Psoas muscle (tissue), 8 donors: ENCODE measurements around the gene RPS6KA4. TPM values are rescaled to one million over a fixed set of nuclear protein-coding genes. Genes with fewer than 3 reads are reported as not detected.

Experiments
- ATAC-seq, 4 donors: fragments of 200-7000 bp; cut with Tn5 transposase; one replicate each; pipeline ENCODE4 v1.9.1; 2020; ENCODE audit warnings: moderate library complexity in 3 of 4, mild to moderate bottlenecking in 2 of 4
- DNase-seq, 2 donors: peaks; one replicate each; pipeline ENCODE4 v3.0.0-alpha.2; 2020
- H3K27ac ChIP-seq: fragments of 200-600 bp; one replicate; pipeline ENCODE4 v1.8.0; 2022
- H3K27me3 ChIP-seq, 3 donors: fragments of 200-600 bp in 1 of 3; one replicate each; pipeline versions ENCODE4 v1.6.1 to v1.8.0; 2013 to 2022; ENCODE audit warnings: low read length in 2 of 3, mild to moderate bottlenecking in 2 of 3, moderate library complexity in 1 of 3; ENCODE audit not compliant: insufficient read depth in 3 of 3
- H3K36me3 ChIP-seq, 2 donors: fragments of 200-600 bp in 1 of 2; one replicate each; pipeline versions ENCODE4 v1.6.1 to v1.8.0; 2013 to 2022; ENCODE audit warnings: low read depth in 1 of 2, mild to moderate bottlenecking in 1 of 2, moderate library complexity in 1 of 2; ENCODE audit not compliant: insufficient read depth in 1 of 2
- H3K4me1 ChIP-seq: fragments of 200-600 bp; one replicate; pipeline ENCODE4 v1.8.0; 2022
- H3K4me3 ChIP-seq: fragments of 200-600 bp; one replicate; pipeline ENCODE4 v1.8.0; 2022; ENCODE audit warnings: mild to moderate bottlenecking
- H3K9me3 ChIP-seq: fragments of 200-600 bp; one replicate; pipeline ENCODE4 v1.8.0; 2022
- WGBS, 3 donors: extraction: QIAGEN DNeasy Blood & Tissue Kit; methylation state at CpG; one replicate each; pipeline versions ENCODE4 v1.1.6 to v1.1.7; 2013; 5-methylcytosine and 5-hydroxymethylcytosine counted together
- intact Hi-C, 2 donors: fragments of 100-400 bp; cut with DNase I; formaldehyde crosslinking; loops; one replicate each; pipeline versions ENCODE4 v1.11.0 to v1.14.2; 2022
- polyA plus RNA-seq, 3 donors: library from polyadenylated mRNA; stranded (reverse); fragments of 200-250 nt; gene quantifications; one replicate each; pipeline ENCODE4 v1.2.3, GENCODE V29; 2013
- total RNA-seq, 4 donors: library from RNA; stranded (reverse); fragmentation: NEBNext Ultra II Directional in 2 of 4; extraction: Animal tissue kit (Norgen Biotek cat#: 25700) in 2 of 4; gene quantifications; one replicate each; pipeline versions ENCODE4 v1.2.1 to v1.2.4, GENCODE V29; 2021 to 2023
- TF ChIP-seq, protein P1 (sequence below): fragments of 200-600 bp; IDR thresholded peaks from one replicate; pipeline ENCODE4 v1.8.0; 2022; ENCODE audit warnings: antibody characterized with exemption
- donor health status: healthy with polysubstance abuse.
- donor health status: DM: no; HTN: no; CAD: no; lungs with moderate emphysema.
- donor health status: Bipolar disorder and iron deficiency.
- donor health status: healthy.
- donor health status: DM: yes; HTN: yes; CAD: no.
- donor health status: DM: no; HTN: no; CAD: no.
- donor health status: DM: no; HTN: no; CAD: no.
- donor health status: DM: yes; HTN: yes; CAD: no.

RPS6KA4 gene
- total and polyA plus RNA-seq, 7 donors = 9.5 to 15.9 (median 13.1) TPM

- ATAC-seq (no peak), DNase-seq (no peak)
- Histone ChIP-seq H3K36me3 (no peaks in the 10 kb centered on the region), H3K4me1 (no peaks in the 10 kb centered on the region), H3K27ac (no peak overlapping the region), H3K9me3 (no peaks in the 10 kb centered on the region), H3K4me3 (no peak overlapping the region), H3K27me3 (no peaks in the 10 kb centered on the region)
- intact Hi-C loops = no loop called here
- 32 to 37% (median 35%) methylated on average over 16 of the region's 16 CpGs for WGBS, 3 donors
- TF ChIP-seq, protein P1, sequence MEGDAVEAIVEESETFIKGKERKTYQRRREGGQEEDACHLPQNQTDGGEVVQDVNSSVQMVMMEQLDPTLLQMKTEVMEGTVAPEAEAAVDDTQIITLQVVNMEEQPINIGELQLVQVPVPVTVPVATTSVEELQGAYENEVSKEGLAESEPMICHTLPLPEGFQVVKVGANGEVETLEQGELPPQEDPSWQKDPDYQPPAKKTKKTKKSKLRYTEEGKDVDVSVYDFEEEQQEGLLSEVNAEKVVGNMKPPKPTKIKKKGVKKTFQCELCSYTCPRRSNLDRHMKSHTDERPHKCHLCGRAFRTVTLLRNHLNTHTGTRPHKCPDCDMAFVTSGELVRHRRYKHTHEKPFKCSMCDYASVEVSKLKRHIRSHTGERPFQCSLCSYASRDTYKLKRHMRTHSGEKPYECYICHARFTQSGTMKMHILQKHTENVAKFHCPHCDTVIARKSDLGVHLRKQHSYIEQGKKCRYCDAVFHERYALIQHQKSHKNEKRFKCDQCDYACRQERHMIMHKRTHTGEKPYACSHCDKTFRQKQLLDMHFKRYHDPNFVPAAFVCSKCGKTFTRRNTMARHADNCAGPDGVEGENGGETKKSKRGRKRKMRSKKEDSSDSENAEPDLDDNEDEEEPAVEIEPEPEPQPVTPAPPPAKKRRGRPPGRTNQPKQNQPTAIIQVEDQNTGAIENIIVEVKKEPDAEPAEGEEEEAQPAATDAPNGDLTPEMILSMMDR = no peak
Observed at GRCh38 chr11:64409707-64410403, 50.9 kb downstream of the RPS6KA4 start.

GRCh38 chr11:64410404-64410734 lies 51.4 kb downstream of the RPS6KA4 start:
- TF ChIP-seq, protein P1 = no peak
- Histone ChIP-seq H3K4me3 (no peak overlapping the region), H3K27ac (no peak overlapping the region), H3K4me1 (no peaks in the 10 kb centered on the region), H3K27me3 (no peaks in the 10 kb centered on the region), H3K36me3 (no peaks in the 10 kb centered on the region), H3K9me3 (no peaks in the 10 kb centered on the region)
- intact Hi-C loops = no loop called here
- ATAC-seq (no peak), DNase-seq (no peak)
- WGBS, 3 donors = 48 to 62% (median 57%) methylated on average over 7 of the region's 7 CpGs

- Histone ChIP-seq H3K4me3 (no peak overlapping the region), H3K4me1 (no peaks in the 10 kb centered on the region), H3K27me3 (no peaks in the 10 kb centered on the region), H3K36me3 (no peaks in the 10 kb centered on the region), H3K9me3 (no peaks in the 10 kb centered on the region), H3K27ac (no peak overlapping the region)
- no peak for DNase-seq
- WGBS, 3 donors = 80 to 95% (median 92%) methylated on average over 3 of the region's 3 CpGs
- TF ChIP-seq, protein P1 = no peak
- intact Hi-C loops = no loop called here
- ATAC-seq = no peak
Observed at GRCh38 chr11:64413417-64413816, 54.5 kb downstream of the RPS6KA4 start.

GRCh38 chr11:64415286-64415685 lies 56.3 kb downstream of the RPS6KA4 start:
- TF ChIP-seq, protein P1 = no peak
- intact Hi-C loops = no loop called here
- Histone ChIP-seq H3K4me3 (no peak overlapping the region), H3K9me3 (no peaks in the 10 kb centered on the region), H3K4me1 (no peaks in the 10 kb centered on the region), H3K27ac (no peak overlapping the region), H3K36me3 (no peaks in the 10 kb centered on the region), H3K27me3 (peaks cover 0 to 1% (median 0%) of the 10 kb centered on the region in 3 donors)
- 62 to 69% (median 64%) methylated on average over 10 of the region's 10 CpGs for WGBS, 3 donors
- ATAC-seq = no peak
- DNase-seq = no peak
